ENCODE results near the gene HMCES.

DNA sequence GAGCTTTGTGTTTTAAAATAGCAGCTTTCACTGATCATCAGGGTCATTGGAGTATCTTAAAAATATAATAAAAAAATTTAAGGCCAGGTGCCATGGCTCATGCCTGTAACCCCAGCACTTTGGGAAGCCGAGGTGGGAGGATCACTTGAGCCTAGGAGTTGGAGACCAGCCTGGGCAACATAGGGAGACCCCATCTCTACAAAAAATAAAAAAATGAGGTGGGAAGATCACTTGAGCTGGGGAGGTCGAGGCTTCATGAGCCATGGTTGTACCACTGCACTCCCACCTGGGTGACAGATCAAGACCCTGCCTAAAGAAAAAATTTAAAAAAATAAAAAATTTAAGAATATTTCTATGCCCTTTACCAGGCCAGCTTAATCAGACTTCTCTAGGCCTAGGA is 1.5 kb downstream of the HMCES start:
- TF ChIP-seq EZH2phosphoT487 (IDR thresholded peaks at IDR 0.05; ENCODE audit: low read depth, severe bottlenecking, unreplicated experiment) (no peak), EZH2 (IDR thresholded peaks at IDR 0.05; ENCODE audit: borderline replicate concordance) (no peak)

Data from hepatocyte (in vitro differentiated cells).